WTC11 (cell line): Measurements from ENCODE around the gene CLDN14. TPM values are rescaled to one million over a fixed set of nuclear protein-coding genes. Genes with fewer than 3 reads are reported as not detected.

Experiments
- ATAC-seq: fragments of 200-7000 bp; cut with Tn5 transposase; 2 replicates; pipeline ENCODE4 v1.10.0; 2021; ENCODE audit warnings: mild to moderate bottlenecking, moderate library complexity
- CTCF ChIA-PET: fragments of 300-600 bp; sonication (Branson Sonifier 250); formaldehyde crosslinking; loops from one replicate; lab custom pipeline; 2021; ENCODE audit warnings: antibody characterized with exemption; lab: Charles Lee
- POLR2A ChIA-PET: fragments of 350-600 bp; sonication (Branson Sonifier 250); formaldehyde crosslinking; loops from one replicate; lab custom pipeline; 2021; ENCODE audit warnings: antibody characterized with exemption; lab: Charles Lee
- DNase-seq: peaks from one replicate; pipeline ENCODE4 v3.0.0; 2021; ENCODE audit warnings: low spot score
- H3K27ac Mint-ChIP-seq: 2 replicates; pipeline ENCODE4 v1.8.0; 2021; ENCODE audit warnings: mixed read lengths
- H3K27me3 Mint-ChIP-seq: 2 replicates; pipeline ENCODE4 v1.8.0; 2021; ENCODE audit warnings: low read depth, mild to moderate bottlenecking, moderate library complexity, mixed read lengths
- H3K36me3 Mint-ChIP-seq: 2 replicates; pipeline ENCODE4 v1.8.0; 2021; ENCODE audit warnings: mixed read lengths
- H3K4me1 Mint-ChIP-seq: 2 replicates; pipeline ENCODE4 v1.8.0; 2022; ENCODE audit warnings: mixed read lengths
- H3K4me3 Mint-ChIP-seq: 2 replicates; pipeline ENCODE4 v1.8.0; 2021; ENCODE audit warnings: mild to moderate bottlenecking, moderate library complexity, mixed read lengths
- H3K9me3 Mint-ChIP-seq: 2 replicates; pipeline ENCODE4 v1.8.0; 2021; ENCODE audit warnings: mixed read lengths
- AFF4 ChIP-seq: sonication (generic); formaldehyde crosslinking; IDR thresholded peaks from 2 replicates; pipeline ENCODE4 v1.8.1; 2023; ENCODE audit warnings: mild to moderate bottlenecking, missing genetic modification reagents, borderline replicate concordance
- ATF2 ChIP-seq: sonication (generic); formaldehyde crosslinking; IDR thresholded peaks from 2 replicates; pipeline ENCODE4 v1.8.1; 2022; ENCODE audit warnings: low read depth, missing genetic modification reagents, borderline replicate concordance
- ATF6 ChIP-seq: sonication (generic); formaldehyde crosslinking; IDR thresholded peaks from 2 replicates; pipeline ENCODE4 v1.8.1; 2023; ENCODE audit warnings: mild to moderate bottlenecking, missing genetic modification reagents
- CTCF ChIP-seq: fragments of 200-600 bp; IDR thresholded peaks from 2 replicates; pipeline ENCODE4 v1.8.0; 2022; ENCODE audit warnings: antibody characterized with exemption
- FOXJ3 ChIP-seq: sonication (generic); formaldehyde crosslinking; IDR thresholded peaks from 2 replicates; pipeline ENCODE4 v1.9.0; 2021; ENCODE audit warnings: missing genetic modification reagents, mild to moderate bottlenecking, borderline replicate concordance
- IRF1 ChIP-seq: sonication (generic); formaldehyde crosslinking; IDR thresholded peaks from 2 replicates; pipeline ENCODE4 v1.8.0; 2023; ENCODE audit warnings: missing genetic modification reagents
- KAT7 ChIP-seq: sonication (generic); formaldehyde crosslinking; IDR thresholded peaks from 2 replicates; pipeline ENCODE4 v1.8.1; 2023; ENCODE audit warnings: missing genetic modification reagents, mild to moderate bottlenecking, borderline replicate concordance
- NFYB ChIP-seq: sonication (generic); formaldehyde crosslinking; conservative IDR thresholded peaks from 2 replicates; pipeline ENCODE4 v1.8.0; 2022; ENCODE audit warnings: low read depth, missing genetic modification reagents
- TCF7 ChIP-seq: sonication (generic); formaldehyde crosslinking; IDR thresholded peaks from 2 replicates; pipeline ENCODE4 v1.8.0; 2022; ENCODE audit warnings: mild to moderate bottlenecking, low read depth, missing genetic modification reagents, moderate library complexity
- TEAD4 ChIP-seq: sonication (generic); formaldehyde crosslinking; IDR thresholded peaks from 2 replicates; pipeline ENCODE4 v1.8.0; 2022; ENCODE audit warnings: mild to moderate bottlenecking, missing genetic modification reagents
- ZBTB43 ChIP-seq: sonication (generic); formaldehyde crosslinking; IDR thresholded peaks from 2 replicates; pipeline ENCODE4 v1.8.1; 2023; ENCODE audit warnings: mild to moderate bottlenecking, missing genetic modification reagents
- ZMAT4 ChIP-seq: fragments of 250-450 bp; sonication (Bioruptor Pico); IDR thresholded peaks from 2 replicates; pipeline ENCODE4 v1.9.0; 2021; ENCODE audit warnings: mild to moderate bottlenecking
- ZNF219 ChIP-seq: sonication (generic); formaldehyde crosslinking; IDR thresholded peaks from 2 replicates; pipeline ENCODE4 v1.8.0; 2023; ENCODE audit warnings: missing genetic modification reagents, mild to moderate bottlenecking, borderline replicate concordance
- ZNF263 ChIP-seq: sonication (generic); formaldehyde crosslinking; IDR thresholded peaks from 2 replicates; pipeline ENCODE4 v1.8.1; 2022; ENCODE audit warnings: low read depth, mild to moderate bottlenecking, moderate library complexity, missing genetic modification reagents
- ZNF317 ChIP-seq: sonication (generic); formaldehyde crosslinking; IDR thresholded peaks from 2 replicates; pipeline ENCODE4 v1.8.1; 2023; ENCODE audit warnings: low read depth, mild to moderate bottlenecking, moderate library complexity, missing genetic modification reagents, borderline replicate concordance
- ZNF425 ChIP-seq: fragments of 250-450 bp; sonication (Bioruptor Pico); conservative IDR thresholded peaks from 2 replicates; pipeline ENCODE4 v1.9.0; 2021; ENCODE audit warnings: mild to moderate bottlenecking
- total RNA-seq: library from RNA; stranded (reverse); gene quantifications from 3 replicates; pipeline ENCODE4 v1.2.3, GENCODE V29; 2021

The CLDN14 gene
- total RNA-seq, 1 experiment from 2014 or later = not detected

- H3K4me1 Mint-ChIP-seq = peaks cover 2% of the 10 kb centered on the region
- TF ChIP-seq ZNF219 (CRISPR knock-in tag) = no peak
- TF ChIP-seq ZBTB43 (CRISPR knock-in tag) = no peak
- TF ChIP-seq ATF2 (CRISPR knock-in tag) = no peak
- TF ChIP-seq KAT7 (CRISPR knock-in tag) = no peak
- peak; percentile 93 for TF ChIP-seq CTCF
- TF ChIP-seq, all 79 proteins: peak for 1
- ATAC-seq (no peak), DNase-seq (peak; percentile 24)
- Mint-ChIP-seq H3K27me3 (no peaks in the 10 kb centered on the region), H3K4me3 (no peak overlapping the region), H3K36me3 (0 out of 2 replicates have a peak, but pooled peaks cover 2% of the 10 kb centered on the region), H3K27ac (no peak overlapping the region), H3K9me3 (peaks cover 8% of the 10 kb centered on the region)
- POLR2A ChIA-PET = no interaction called here
- CTCF ChIA-PET = interaction anchor here (0.5 to 2.0 kb wide), 13 partner anchors 9 to 413 kb away, joined by 3 to 17 read pairs (median 3); no protein-coding TSS in a partner anchor
Observed at GRCh38 chr21:36504067-36505058, 24.4 kb upstream of the CLDN14 start.

- Mint-ChIP-seq H3K4me3 (no peak overlapping the region), H3K9me3 (peaks cover 4% of the 10 kb centered on the region; the same call in 1 of the 2 replicates), H3K27me3 (no peaks in the 10 kb centered on the region; the same call in 1 of the 2 replicates), H3K27ac (no peak overlapping the region), H3K4me1 (no peaks in the 10 kb centered on the region; the same call in 1 of the 2 replicates), H3K36me3 (no peaks in the 10 kb centered on the region)
- ChIA-PET CTCF (interaction anchor here (1.0 to 2.0 kb wide), 3 partner anchors 23 to 127 kb away, joined by 3 to 6 read pairs (median 4); no protein-coding TSS in a partner anchor), POLR2A (no interaction called here)
- ATAC-seq (no peak), DNase-seq (no peak)
- no peak for TF ChIP-seq TEAD4 (CRISPR knock-in tag)
- TF ChIP-seq ZMAT4 (CRISPR knock-in tag) = no peak
- TF ChIP-seq IRF1 (CRISPR knock-in tag) = no peak
- TF ChIP-seq ZNF317 (CRISPR knock-in tag) = no peak
- no peak for TF ChIP-seq AFF4
- no peak for TF ChIP-seq ZNF263 (CRISPR knock-in tag)
- no peak for TF ChIP-seq FOXJ3
- no peak for TF ChIP-seq ATF6 (CRISPR knock-in tag)
- no peak for TF ChIP-seq ZNF425 (CRISPR knock-in tag)
- no peak for TF ChIP-seq NFYB (CRISPR knock-in tag)
- no peak for TF ChIP-seq TCF7 (CRISPR knock-in tag)
Observed at GRCh38 chr21:36502365-36502764, 22.4 kb upstream of the CLDN14 start.
